AG04450 (cell line): ENCODE data around the gene RAB7A. TPM values are rescaled to one million over a fixed set of nuclear protein-coding genes. Genes with fewer than 3 reads are reported as not detected.

ENCODE experiments used
- CTCF ChIA-PET: fragments of 300-600, 350-600 bp; formaldehyde crosslinking; extraction: SDS; loops from one replicate; lab custom pipeline; 2022; ENCODE audit warnings: antibody characterized with exemption, inconsistent platforms; lab: Charles Lee
- POLR2A ChIA-PET: fragments of 350-600 bp; formaldehyde crosslinking; extraction: SDS; loops from one replicate; lab custom pipeline; 2021; ENCODE audit warnings: antibody characterized with exemption, inconsistent platforms; lab: Yijun Ruan, JAX
- DNase-seq: peaks from one replicate; pipeline ENCODE4 v3.0.0-alpha.2; 2011; ENCODE audit warnings: low read depth, low spot score
- H3K27ac ChIP-seq: one replicate; pipeline ENCODE4 v1.5.1; 2012; ENCODE audit warnings: low read depth, low read length, control low read depth
- H3K27me3 ChIP-seq: one replicate; pipeline ENCODE4 v1.6.0; 2012; ENCODE audit warnings: low read length; ENCODE audit not compliant: control insufficient read depth, insufficient read depth
- H3K4me3 ChIP-seq: 2 replicates; pipeline ENCODE4 v1.5.1; 2011; ENCODE audit warnings: mild to moderate bottlenecking, low read depth, low read length, control low read depth
- H3K9me3 ChIP-seq: 2 replicates; pipeline ENCODE4 v1.5.1; 2012; ENCODE audit warnings: low read length; ENCODE audit not compliant: control insufficient read depth, insufficient read depth
- polyA plus RNA-seq: library from polyadenylated mRNA; depleted of rRNA; stranded (reverse); fragments of >200 nt; gene quantifications from 2 replicates; pipeline ENCODE4 v1.2.3, GENCODE V29; 2011
- TF ChIP-seq, protein P1 (sequence below): IDR thresholded peaks from 2 replicates; pipeline ENCODE4 v1.5.1; 2011; ENCODE audit warnings: low read depth, low read length, control low read depth, inconsistent platforms

RAB7A gene
- polyA plus RNA-seq, 1 experiment: 261 TPM

DNA sequence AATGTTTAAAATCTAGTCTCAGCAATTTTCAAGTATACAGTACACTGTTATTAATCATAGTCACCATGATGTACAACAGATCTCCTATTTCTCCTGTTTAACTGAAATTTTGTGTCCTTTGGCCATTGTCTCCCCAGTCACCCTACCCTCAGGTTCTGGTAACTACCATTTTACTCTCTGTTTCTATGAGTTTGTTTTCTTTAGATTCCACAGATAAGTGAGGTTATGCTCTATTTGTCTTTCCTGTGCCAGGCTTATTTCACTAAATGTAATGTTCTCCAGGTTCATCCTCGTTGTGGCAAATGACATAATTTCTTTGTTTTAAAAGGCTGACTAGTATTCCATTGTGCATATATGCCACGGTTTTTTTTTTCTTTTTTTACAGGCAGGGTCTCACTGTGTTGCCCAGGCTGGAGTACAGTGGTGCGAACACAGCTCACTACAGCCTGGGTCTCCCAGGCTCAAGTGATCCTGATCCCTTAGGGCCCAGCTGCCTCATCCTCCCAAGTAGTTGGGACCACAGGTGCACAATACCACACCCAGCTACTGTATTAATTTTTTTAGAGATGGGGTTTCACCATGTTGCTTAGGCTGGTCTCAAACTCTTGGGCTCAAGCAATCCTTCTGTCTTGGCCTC lies 50.0 kb downstream of the RAB7A start:
- Histone ChIP-seq H3K27me3 (no peaks in the 10 kb centered on the region), H3K27ac (no peak overlapping the region), H3K9me3 (no peaks in the 10 kb centered on the region; the same call in 1 of the 2 replicates), H3K4me3 (no peak overlapping the region)
- TF ChIP-seq, protein P1, sequence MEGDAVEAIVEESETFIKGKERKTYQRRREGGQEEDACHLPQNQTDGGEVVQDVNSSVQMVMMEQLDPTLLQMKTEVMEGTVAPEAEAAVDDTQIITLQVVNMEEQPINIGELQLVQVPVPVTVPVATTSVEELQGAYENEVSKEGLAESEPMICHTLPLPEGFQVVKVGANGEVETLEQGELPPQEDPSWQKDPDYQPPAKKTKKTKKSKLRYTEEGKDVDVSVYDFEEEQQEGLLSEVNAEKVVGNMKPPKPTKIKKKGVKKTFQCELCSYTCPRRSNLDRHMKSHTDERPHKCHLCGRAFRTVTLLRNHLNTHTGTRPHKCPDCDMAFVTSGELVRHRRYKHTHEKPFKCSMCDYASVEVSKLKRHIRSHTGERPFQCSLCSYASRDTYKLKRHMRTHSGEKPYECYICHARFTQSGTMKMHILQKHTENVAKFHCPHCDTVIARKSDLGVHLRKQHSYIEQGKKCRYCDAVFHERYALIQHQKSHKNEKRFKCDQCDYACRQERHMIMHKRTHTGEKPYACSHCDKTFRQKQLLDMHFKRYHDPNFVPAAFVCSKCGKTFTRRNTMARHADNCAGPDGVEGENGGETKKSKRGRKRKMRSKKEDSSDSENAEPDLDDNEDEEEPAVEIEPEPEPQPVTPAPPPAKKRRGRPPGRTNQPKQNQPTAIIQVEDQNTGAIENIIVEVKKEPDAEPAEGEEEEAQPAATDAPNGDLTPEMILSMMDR: no peak
- ChIA-PET CTCF (no interaction called here), POLR2A (no interaction called here)
- no peak for DNase-seq

DNA sequence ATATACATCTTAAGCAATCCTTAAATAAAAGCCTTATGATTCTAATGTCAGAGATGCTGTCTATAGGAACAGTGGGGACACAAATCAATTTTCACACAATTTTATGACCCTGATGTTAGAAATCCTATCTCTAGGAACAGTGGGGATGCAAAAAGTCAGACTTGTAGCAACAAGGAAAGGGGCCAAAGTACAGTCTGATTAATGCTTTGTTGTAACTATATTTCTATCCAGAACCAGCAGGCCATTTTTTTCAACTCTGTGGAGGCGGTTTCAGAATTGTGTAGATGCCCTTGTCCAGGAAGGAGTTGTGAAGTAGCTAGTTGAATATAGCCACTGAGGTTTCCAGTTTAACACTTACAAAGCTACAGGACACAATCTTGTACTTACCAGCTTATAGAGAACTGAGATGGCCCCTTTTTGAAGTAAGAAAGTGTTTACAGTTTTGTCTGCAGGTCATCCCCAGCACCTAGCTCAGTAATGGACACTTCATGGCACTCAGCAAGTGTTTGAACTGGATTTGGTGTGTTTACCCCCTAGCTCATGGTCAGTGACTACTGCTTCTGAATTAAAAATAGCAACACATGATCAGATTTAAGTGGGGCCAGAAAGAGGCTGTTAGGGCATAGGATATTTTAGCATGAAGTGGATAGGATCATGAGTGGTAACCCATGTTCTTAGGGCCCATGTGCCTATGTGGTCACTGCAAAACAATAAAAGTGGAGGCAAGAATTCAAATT lies 54.3 kb downstream of the RAB7A start:
- no peak for DNase-seq
- no peaks in the 10 kb centered on the region for H3K27me3 ChIP-seq
- no peaks in the 10 kb centered on the region for H3K9me3 ChIP-seq
- CTCF ChIA-PET: interaction anchor here (2.5 to 3.4 kb wide), 2 partner anchors 15 to 100 kb away, joined by 7 to 17 read pairs; no protein-coding TSS in a partner anchor
- POLR2A ChIA-PET: no interaction called here
- no peak overlapping the region for H3K4me3 ChIP-seq
- no peak overlapping the region for H3K27ac ChIP-seq
- TF ChIP-seq, protein P1: no peak

DNA sequence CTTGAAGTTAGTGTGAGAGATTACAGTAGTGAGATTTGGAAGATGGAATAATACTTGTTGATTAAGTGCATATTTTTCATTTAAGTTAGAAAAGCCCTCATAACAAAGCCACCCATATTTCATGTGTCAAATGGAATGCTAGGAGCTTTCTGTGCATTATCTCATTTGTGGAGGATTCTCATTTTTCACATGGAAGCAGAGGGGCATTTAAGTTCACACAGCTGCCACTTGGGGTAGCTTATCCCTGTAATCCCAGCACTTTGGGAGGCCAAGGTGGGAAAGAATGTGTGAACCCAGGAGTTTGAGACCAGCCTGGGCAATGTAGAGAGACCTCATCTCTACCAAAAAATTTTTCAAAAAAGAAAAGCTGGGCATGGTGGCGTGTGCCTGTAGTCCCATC lies 55.2 kb downstream of the RAB7A start:
- TF ChIP-seq, protein P1: no peak
- no peak overlapping the region for H3K27ac ChIP-seq
- CTCF ChIA-PET: interaction anchor here (2.5 to 3.4 kb wide), 2 partner anchors 14 to 101 kb away, joined by 7 to 17 read pairs; no protein-coding TSS in a partner anchor
- no peak for DNase-seq
- no peaks in the 10 kb centered on the region for H3K27me3 ChIP-seq
- POLR2A ChIA-PET: interaction anchor here (0.6 kb wide), 2 partner anchors 22 to 242 kb away, joined by 3 to 5 read pairs; no protein-coding TSS in a partner anchor
- H3K4me3 ChIP-seq: no peak overlapping the region
- no peaks in the 10 kb centered on the region for H3K9me3 ChIP-seq

DNA sequence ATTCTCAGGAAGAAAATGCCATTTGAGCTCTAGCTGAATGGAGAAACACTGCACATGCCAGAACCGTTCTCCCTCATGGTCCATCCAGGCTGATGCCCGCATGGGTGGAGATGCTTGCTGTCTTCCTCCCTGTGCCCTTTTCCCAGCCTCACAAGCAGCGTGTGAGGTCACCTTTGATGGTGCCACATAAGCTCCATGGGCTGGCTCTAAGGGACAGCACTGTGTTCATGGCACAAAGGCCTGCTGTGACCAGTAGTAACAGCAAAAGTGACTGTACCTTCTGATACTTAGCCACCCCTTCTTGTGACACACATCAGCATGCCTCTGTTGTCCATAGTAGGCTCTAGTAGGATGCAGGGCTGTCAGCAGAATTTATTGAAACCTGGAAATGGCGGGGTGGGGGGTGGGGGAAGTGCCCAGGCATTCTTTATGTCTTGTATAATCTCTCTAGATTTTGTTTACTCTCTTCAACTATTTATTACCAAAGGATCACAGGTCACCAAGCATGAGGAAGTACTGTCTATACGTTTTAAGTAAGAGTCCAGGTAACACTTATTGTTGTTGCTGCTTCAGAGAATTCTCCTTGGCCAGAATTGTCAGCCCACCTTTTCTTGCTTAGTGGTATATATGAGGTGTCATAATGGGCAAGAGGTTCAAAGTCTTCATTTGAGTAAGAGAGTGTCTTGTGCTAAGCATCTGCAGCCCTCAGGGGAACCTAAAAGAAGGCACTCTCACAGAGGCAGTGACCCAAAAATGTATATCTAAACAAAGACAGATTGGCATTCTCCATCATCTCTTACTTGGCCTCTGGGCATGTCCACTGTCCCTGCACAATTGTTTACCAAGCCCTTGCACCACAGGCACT lies 56.5 kb downstream of the RAB7A start:
- Histone ChIP-seq H3K27ac (no peak overlapping the region), H3K4me3 (no peak overlapping the region), H3K9me3 (no peaks in the 10 kb centered on the region), H3K27me3 (no peaks in the 10 kb centered on the region)
- ChIA-PET CTCF (interaction anchor here (2.5 to 3.4 kb wide), 2 partner anchors 12 to 102 kb away, joined by 7 to 17 read pairs; no protein-coding TSS in a partner anchor), POLR2A (no interaction called here)
- TF ChIP-seq, protein P1: no peak
- no peak for DNase-seq
